PC-3 (cell line): ENCODE results near the gene CFAP57. TPM values are rescaled to one million over a fixed set of nuclear protein-coding genes. Genes with fewer than 3 reads are reported as not detected.
A peak's percentile ranks its signal among the peaks of the same experiment; 100 is the strongest.

Experiments
- ATAC-seq: fragments of 200-7000 bp; cut with Tn5 transposase; 2 replicates; pipeline ENCODE4 v1.9.1; 2020; ENCODE audit warnings: mild to moderate bottlenecking, moderate library complexity
- BruUV-seq: library from RNA; stranded (reverse); fragments of 400-500 nt; replicated peaks from 2 replicates; lab custom pipeline; 2021; lab: Mats Ljungman, UMichigan
- CTCF ChIA-PET: fragments of 300-600 bp; sonication (Branson Sonifier 250); formaldehyde crosslinking; loops from one replicate; lab custom pipeline; 2022; ENCODE audit warnings: antibody characterized with exemption; lab: Charles Lee
- POLR2A ChIA-PET: fragments of 300-600 bp; sonication (Branson Sonifier 250); formaldehyde crosslinking; loops from one replicate; lab custom pipeline; 2022; ENCODE audit warnings: antibody characterized with exemption; ENCODE audit not compliant: unreplicated experiment; lab: Charles Lee
- DNase-seq: peaks from one replicate; pipeline ENCODE4 v3.0.0-alpha.2; 2015
- H2AFZ ChIP-seq: fragments of 300-600 bp; sonication (generic); 2 replicates; pipeline ENCODE4 v1.6.0; 2016; ENCODE audit warnings: antibody characterized with exemption, low read length
- H3F3A ChIP-seq: fragments of 300-600 bp; sonication (generic); one replicate; pipeline ENCODE4 v1.6.0; 2017; ENCODE audit warnings: antibody characterized with exemption, low read length, control low read depth, mild to moderate bottlenecking; ENCODE audit not compliant: unreplicated experiment
- H3K27ac ChIP-seq: fragments of 300-600 bp; sonication (generic); 2 replicates; pipeline ENCODE4 v1.5.1; 2016; ENCODE audit warnings: mild to moderate bottlenecking, low read length
- H3K27me3 ChIP-seq: fragments of 300-600 bp; sonication (generic); 2 replicates; pipeline ENCODE4 v1.6.1; 2016; ENCODE audit warnings: low read length, mixed read lengths
- H3K36me3 ChIP-seq: fragments of 300-600 bp; sonication (generic); 2 replicates; pipeline ENCODE4 v1.6.1; 2016; ENCODE audit warnings: low read depth, mixed run types, low read length, mixed read lengths
- H3K4me1 ChIP-seq: fragments of 300-600 bp; sonication (generic); 2 replicates; pipeline ENCODE4 v1.5.1; 2016; ENCODE audit warnings: low read length; ENCODE audit not compliant: insufficient read depth
- H3K4me2 ChIP-seq: fragments of 300-600 bp; sonication (generic); 2 replicates; pipeline ENCODE4 v1.6.0; 2016; ENCODE audit warnings: low read length
- H3K4me3 ChIP-seq: fragments of 300-600 bp; sonication (generic); 2 replicates; pipeline ENCODE4 v1.5.1; 2016; ENCODE audit warnings: mild to moderate bottlenecking, low read length, mixed read lengths
- H3K79me2 ChIP-seq: fragments of 300-600 bp; sonication (generic); 2 replicates; pipeline ENCODE4 v1.6.1; 2017; ENCODE audit warnings: low read length, mixed read lengths
- H3K9ac ChIP-seq: fragments of 300-600 bp; sonication (generic); 2 replicates; pipeline ENCODE4 v1.6.0; 2016; ENCODE audit warnings: mild to moderate bottlenecking, low read length
- H3K9me2 ChIP-seq: fragments of 300-600 bp; sonication (generic); replicated peaks from 2 replicates; pipeline ENCODE4 v1.6.1; 2016; ENCODE audit warnings: mixed run types, low read length, mixed read lengths
- H3K9me3 ChIP-seq: fragments of 300-600 bp; sonication (generic); 2 replicates; pipeline ENCODE4 v1.6.1; 2016; ENCODE audit warnings: low read length, mixed read lengths
- H4K20me1 ChIP-seq: fragments of 300-600 bp; sonication (generic); 2 replicates; pipeline ENCODE4 v1.6.1; 2016; ENCODE audit warnings: low read length, mixed read lengths
- CTCF ChIP-seq: fragments of 300-600 bp; sonication (generic); conservative IDR thresholded peaks from 2 replicates; pipeline ENCODE4 v1.5.1; 2017; ENCODE audit warnings: antibody characterized with exemption, low read depth, mild to moderate bottlenecking, low read length
- EZH2 ChIP-seq: fragments of 300-600 bp; sonication (generic); IDR thresholded peaks from one replicate; pipeline ENCODE4 v1.6.1; 2017; ENCODE audit warnings: antibody characterized with exemption, mild to moderate bottlenecking, low read length; ENCODE audit not compliant: unreplicated experiment
- EZH2phosphoT487 ChIP-seq: fragments of 300-600 bp; sonication (generic); IDR thresholded peaks from 2 replicates; pipeline ENCODE4 v1.6.1; 2018; ENCODE audit warnings: mild to moderate bottlenecking, antibody characterized with exemption, low read length, borderline replicate concordance
- intact Hi-C: fragments of 100-400 bp; cut with micrococcal nuclease; formaldehyde crosslinking; loops from 2 replicates; pipeline ENCODE4 v1.9.0; 2023
- total RNA-seq: library from RNA; depleted of rRNA; stranded (reverse); fragments of >200 nt; gene quantifications from 2 replicates; pipeline ENCODE4 v1.2.3, GENCODE V29; 2014

CFAP57 gene
- total RNA-seq, 1 experiment from 2014 or later: 1.2 TPM

GRCh38 chr1:43267818-43268425 is 95.8 kb downstream of the CFAP57 start:
- BruUV-seq: no TSS peak
- H3K9ac ChIP-seq: no peak overlapping the region
- no peak for DNase-seq
- no peaks in the 10 kb centered on the region for H3K79me2 ChIP-seq
- CTCF ChIA-PET: no interaction called here
- peaks cover 2% of the 10 kb centered on the region; the same call in 1 of the 2 replicates for H3K36me3 ChIP-seq
- H3K27ac ChIP-seq: no peak overlapping the region
- peaks cover 9% of the 10 kb centered on the region for H3K9me3 ChIP-seq
- H3K27me3 ChIP-seq: no peaks in the 10 kb centered on the region
- no peak overlapping the region for H2AFZ ChIP-seq
- H3F3A ChIP-seq: no peaks in the 10 kb centered on the region
- no peaks in the 10 kb centered on the region for H3K9me2 ChIP-seq
- H4K20me1 ChIP-seq: no peaks in the 10 kb centered on the region
- no peak for ATAC-seq
- POLR2A ChIA-PET: no interaction called here
- H3K4me1 ChIP-seq: peaks cover 9% of the 10 kb centered on the region
- TF ChIP-seq EZH2phosphoT487 (no peak), EZH2 (no peak), CTCF (no peak)
- H3K4me2 ChIP-seq: no peak overlapping the region
- intact Hi-C loops: no loop called here
- no peak overlapping the region for H3K4me3 ChIP-seq

- no peaks in the 10 kb centered on the region for H3K27me3 ChIP-seq
- intact Hi-C loops: no loop called here
- H3K36me3 ChIP-seq: no peaks in the 10 kb centered on the region
- no peak within 1 kb of the TSS for H3K27ac ChIP-seq
- peak within 1 kb of the TSS; percentile 65 for H2AFZ ChIP-seq
- POLR2A ChIA-PET: no interaction called here
- H3K9ac ChIP-seq: no peak within 1 kb of the TSS
- H3F3A ChIP-seq: no peaks in the 10 kb centered on the region
- DNase-seq (peak; percentile 36), ATAC-seq (no peak)
- peaks cover 16% of the 10 kb centered on the region for H3K4me1 ChIP-seq
- BruUV-seq: TSS peak; percentile 69
- TF ChIP-seq CTCF (no peak), EZH2 (no peak), EZH2phosphoT487 (no peak)
- no peaks in the 10 kb centered on the region for H3K9me3 ChIP-seq
- H3K4me2 ChIP-seq: peak within 1 kb of the TSS; percentile 75
- peak within 1 kb of the TSS; percentile 55 for H3K4me3 ChIP-seq
- no peaks in the 10 kb centered on the region for H4K20me1 ChIP-seq
- H3K9me2 ChIP-seq: no peaks in the 10 kb centered on the region
- no peaks in the 10 kb centered on the region for H3K79me2 ChIP-seq
- CTCF ChIA-PET: no interaction called here
Observed at GRCh38 chr1:43269627-43270375, 97.7 kb downstream of the CFAP57 start, which contains the start of gene TMEM125. TMEM125 (plus strand) TSS chr1:43269983; CDS start chr1:43272723, 2,740 bp downstream.
